Measurements from ENCODE around the gene UPF2. TPM values are rescaled to one million over a fixed set of nuclear protein-coding genes. Genes with fewer than 3 reads are reported as not detected.

UPF2 gene
- polyA plus RNA-seq, 6 donors from 2014 or later: 5.0 to 24.1 (median 15.9) TPM

GRCh38 chr10:11906714-11907113 is 135.9 kb downstream of the UPF2 start:
- Mint-ChIP-seq H3K36me3 (no peaks in the 10 kb centered on the region), H3K4me3 (no peak overlapping the region), H3K4me1 (peaks cover 0 to 5% (median 0%) of the 10 kb centered on the region in 3 donors), H3K9me3 (peaks cover 0 to 2% (median 0%) of the 10 kb centered on the region in 7 donors), H3K27me3 (peaks cover 0 to 13% (median 8%) of the 10 kb centered on the region in 3 donors), H3K27ac (peak overlapping the region in 1 of 6 donors; percentile 80)
- DNase-seq (no peak), ATAC-seq (ENCODE audit: low read depth in 2 of 2) (no peak)

DNA sequence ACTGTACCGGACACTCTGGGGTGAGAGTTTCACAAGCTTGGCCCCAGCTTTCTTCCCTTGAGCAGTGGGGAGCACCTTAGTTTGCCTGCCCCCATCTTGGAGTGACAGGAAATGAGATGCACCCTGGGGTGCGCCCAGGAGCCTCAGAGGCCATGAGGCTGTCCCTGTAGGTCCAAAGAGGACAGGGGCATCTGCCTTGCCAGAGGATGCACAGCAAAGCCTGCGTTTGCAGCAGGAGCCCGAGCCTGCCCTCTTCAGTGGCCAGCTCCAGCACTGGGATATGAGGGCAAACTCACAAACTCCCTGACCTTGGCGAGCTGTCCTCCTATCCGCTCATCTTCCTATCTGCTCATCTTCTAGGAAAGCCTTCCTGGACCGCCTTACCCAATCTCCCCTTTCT is 140.0 kb downstream of the UPF2 start:
- DNase-seq (no peak), ATAC-seq (ENCODE audit: low read depth in 2 of 2) (no peak)
- Mint-ChIP-seq H3K4me1 (no peaks in the 10 kb centered on the region), H3K9me3 (peaks cover 0 to 2% (median 0%) of the 10 kb centered on the region in 7 donors), H3K4me3 (peak overlapping the region in 1 of 8 donors; percentile 13), H3K27ac (no peak overlapping the region), H3K27me3 (peaks cover 0 to 11% (median 0%) of the 10 kb centered on the region in 3 donors), H3K36me3 (no peaks in the 10 kb centered on the region)

GRCh38 chr10:11901833-11902475 is 140.7 kb downstream of the UPF2 start:
- ATAC-seq (ENCODE audit: low read depth in 2 of 2): no peak
- H3K4me1 Mint-ChIP-seq: no peaks in the 10 kb centered on the region
- H3K4me3 Mint-ChIP-seq: peak overlapping the region in 1 of 8 donors; percentile 4
- peaks cover 0 to 2% (median 0%) of the 10 kb centered on the region in 7 donors for H3K9me3 Mint-ChIP-seq
- H3K27me3 Mint-ChIP-seq: peaks cover 0 to 11% (median 0%) of the 10 kb centered on the region in 3 donors
- H3K36me3 Mint-ChIP-seq: no peaks in the 10 kb centered on the region
- H3K27ac Mint-ChIP-seq: no peak overlapping the region
- no peak for DNase-seq

GRCh38 chr10:11901454-11901832 is 141.2 kb downstream of the UPF2 start:
- H3K27ac Mint-ChIP-seq: no peak overlapping the region

GRCh38 chr10:11901036-11901301 is 141.6 kb downstream of the UPF2 start:
- peaks cover 0 to 11% (median 0%) of the 10 kb centered on the region in 3 donors for H3K27me3 Mint-ChIP-seq
- H3K4me3 Mint-ChIP-seq: no peak overlapping the region
- no peak overlapping the region for H3K27ac Mint-ChIP-seq
- ATAC-seq (ENCODE audit: low read depth in 2 of 2): no peak
- no peak for DNase-seq
- H3K4me1 Mint-ChIP-seq: no peaks in the 10 kb centered on the region
- no peaks in the 10 kb centered on the region for H3K9me3 Mint-ChIP-seq
- H3K36me3 Mint-ChIP-seq: no peaks in the 10 kb centered on the region

More at GRCh38 chr10:11901454-11901832, 141.2 kb downstream of the UPF2 start:
- no peaks in the 10 kb centered on the region for H3K4me1 Mint-ChIP-seq
- no peak overlapping the region for H3K4me3 Mint-ChIP-seq
- ATAC-seq (ENCODE audit: low read depth in 2 of 2): no peak
- H3K27me3 Mint-ChIP-seq: peaks cover 0 to 11% (median 0%) of the 10 kb centered on the region in 3 donors
- DNase-seq: no peak
- no peaks in the 10 kb centered on the region for H3K9me3 Mint-ChIP-seq
- no peaks in the 10 kb centered on the region for H3K36me3 Mint-ChIP-seq

DNA sequence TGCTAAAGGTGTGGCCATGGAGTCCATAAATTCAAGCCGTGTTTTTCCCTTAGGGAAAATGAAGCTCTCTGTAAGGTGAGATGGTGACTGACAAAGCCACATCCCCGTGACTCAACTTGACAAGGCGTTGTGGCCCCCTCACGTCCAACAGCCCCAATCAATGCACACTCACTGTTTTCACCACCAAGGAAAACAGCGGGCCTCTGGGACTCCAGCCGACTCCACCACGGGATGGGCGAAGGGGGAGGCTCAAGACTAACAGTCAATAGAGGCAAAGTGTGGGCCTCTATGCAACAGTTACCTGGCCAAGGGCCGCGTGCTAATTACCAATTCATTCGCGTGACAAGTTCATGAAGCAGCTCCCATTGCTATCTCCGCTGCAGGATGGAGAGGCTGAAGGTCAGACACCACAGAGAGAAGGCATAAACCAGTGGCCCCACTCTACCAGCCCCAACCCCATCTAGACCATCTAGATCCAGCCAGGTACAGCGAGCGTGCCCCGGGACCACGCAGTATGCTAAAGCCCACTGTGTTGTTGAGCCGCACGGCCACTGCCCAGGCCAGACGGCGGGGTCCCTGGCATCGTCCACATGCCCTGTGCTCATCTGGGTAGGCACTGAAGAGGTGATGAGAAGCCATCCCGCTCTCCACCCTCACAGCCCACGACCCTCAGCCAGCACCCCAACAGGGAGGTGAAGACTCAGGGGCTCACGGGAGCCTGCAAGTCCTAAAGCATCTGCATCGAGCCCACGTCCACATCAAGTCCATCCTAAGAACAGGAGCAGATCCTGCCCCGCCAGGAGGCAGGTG is 143.3 kb downstream of the UPF2 start:
- Mint-ChIP-seq H3K4me1 (no peaks in the 10 kb centered on the region), H3K9me3 (no peaks in the 10 kb centered on the region), H3K36me3 (no peaks in the 10 kb centered on the region), H3K4me3 (no peak overlapping the region), H3K27ac (no peak overlapping the region), H3K27me3 (peaks cover 0 to 11% (median 0%) of the 10 kb centered on the region in 3 donors)
- DNase-seq: no peak
- ATAC-seq (ENCODE audit: low read depth in 2 of 2): no peak

DNA sequence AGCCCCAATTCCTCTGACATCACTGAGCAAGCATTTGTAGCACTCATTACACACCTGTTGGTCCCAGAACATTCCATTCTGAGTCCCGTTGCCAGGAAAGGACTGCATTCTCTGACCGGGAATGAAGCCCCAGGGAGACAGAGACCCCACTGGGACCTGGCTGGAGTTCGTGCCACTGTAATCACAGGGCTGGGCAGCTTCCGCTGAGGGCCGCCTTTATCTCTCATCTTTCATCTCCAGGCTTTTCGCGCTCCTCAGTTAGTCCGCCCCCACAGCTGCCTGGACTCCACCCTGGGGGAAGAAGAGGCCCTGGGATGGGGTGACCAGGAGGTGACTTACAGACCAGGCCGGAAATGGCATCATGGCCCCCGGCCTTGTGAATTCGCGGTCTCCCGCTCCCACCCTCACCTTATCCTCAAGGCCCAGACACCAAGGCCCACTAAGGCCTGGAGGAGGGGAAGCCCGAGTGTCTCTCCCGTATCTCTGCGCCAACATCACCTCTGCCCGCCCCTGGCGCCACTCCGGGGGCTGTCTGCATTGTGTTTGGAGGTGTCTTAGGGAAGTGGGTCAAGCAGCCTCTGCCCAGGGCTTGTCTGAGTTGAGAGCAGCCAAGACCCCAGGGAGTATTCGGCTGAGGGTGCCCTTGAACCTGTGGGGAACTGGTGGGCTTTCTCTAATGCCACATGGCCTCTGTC is 144.1 kb downstream of the UPF2 start:
- ATAC-seq (ENCODE audit: low read depth in 2 of 2) (no peak), DNase-seq (no peak)
- Mint-ChIP-seq H3K27me3 (peaks cover 0 to 11% (median 0%) of the 10 kb centered on the region in 3 donors), H3K4me3 (no peak overlapping the region), H3K9me3 (no peaks in the 10 kb centered on the region), H3K27ac (no peak overlapping the region), H3K4me1 (no peaks in the 10 kb centered on the region), H3K36me3 (no peaks in the 10 kb centered on the region)

- H3K9me3 Mint-ChIP-seq: no peaks in the 10 kb centered on the region
- peaks cover 0 to 11% (median 0%) of the 10 kb centered on the region in 3 donors for H3K27me3 Mint-ChIP-seq
- ATAC-seq (ENCODE audit: low read depth in 2 of 2) (no peak), DNase-seq (no peak)
- H3K4me3 Mint-ChIP-seq: no peak overlapping the region
- H3K27ac Mint-ChIP-seq: peak overlapping the region in 1 of 6 donors; percentile 25
- no peaks in the 10 kb centered on the region for H3K36me3 Mint-ChIP-seq
- no peaks in the 10 kb centered on the region for H3K4me1 Mint-ChIP-seq
These were observed 144.6 kb downstream of the UPF2 start for GRCh38 chr10:11898033-11898371.

GRCh38 chr10:11896549-11897200 is 145.9 kb downstream of the UPF2 start:
- H3K4me1 Mint-ChIP-seq: no peaks in the 10 kb centered on the region
- no peaks in the 10 kb centered on the region for H3K9me3 Mint-ChIP-seq
- H3K4me3 Mint-ChIP-seq: peak overlapping the region in 1 of 8 donors; percentile 52
- H3K27ac Mint-ChIP-seq: no peak overlapping the region
- peaks cover 0 to 5% (median 0%) of the 10 kb centered on the region in 3 donors for H3K27me3 Mint-ChIP-seq
- H3K36me3 Mint-ChIP-seq: no peaks in the 10 kb centered on the region
- DNase-seq: no peak
- ATAC-seq (ENCODE audit: low read depth in 2 of 2): no peak

DNA sequence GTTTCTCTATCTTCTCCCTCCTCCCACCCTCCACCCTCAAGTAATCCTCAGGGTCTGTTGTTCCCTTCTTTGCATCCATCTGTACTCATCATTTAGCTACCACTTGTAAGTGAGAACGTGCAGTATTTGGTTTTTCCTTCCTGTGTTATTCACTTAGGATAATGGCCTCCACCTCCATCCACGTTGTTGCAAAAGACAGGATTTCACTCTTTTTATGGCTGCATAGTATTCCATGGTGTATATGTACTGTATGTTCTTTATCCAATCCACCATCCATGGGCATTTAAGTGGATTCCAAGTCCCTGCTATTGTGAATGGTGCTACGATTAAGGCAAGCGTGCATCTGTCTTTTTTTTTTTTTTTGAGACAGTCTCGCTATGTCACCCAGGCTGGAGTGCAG is 147.0 kb downstream of the UPF2 start:
- Mint-ChIP-seq H3K27me3 (peaks cover 0 to under 1% (median 0%) of the 10 kb centered on the region in 3 donors), H3K4me3 (no peak overlapping the region), H3K9me3 (no peaks in the 10 kb centered on the region), H3K4me1 (no peaks in the 10 kb centered on the region), H3K36me3 (no peaks in the 10 kb centered on the region), H3K27ac (no peak overlapping the region)
- ATAC-seq (ENCODE audit: low read depth in 2 of 2) (no peak), DNase-seq (no peak)

DNA sequence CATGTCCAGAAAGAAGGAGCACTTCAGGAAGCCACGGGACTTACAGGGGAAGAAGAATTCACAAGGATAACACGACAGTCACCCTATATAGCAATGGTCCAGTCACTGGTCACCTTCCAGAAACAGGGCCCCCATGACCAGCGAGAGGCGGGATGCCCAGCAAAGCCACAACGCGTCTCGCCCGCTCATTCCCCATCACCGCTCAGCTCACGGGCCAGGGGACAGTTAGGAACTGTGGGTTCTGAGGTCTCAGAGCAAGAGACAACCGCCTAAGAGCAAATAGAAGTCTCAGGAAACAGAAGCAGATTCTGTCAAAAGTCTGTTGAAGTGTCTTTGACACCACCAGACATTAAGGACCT is 147.5 kb downstream of the UPF2 start:
- no peaks in the 10 kb centered on the region for H3K4me1 Mint-ChIP-seq
- H3K36me3 Mint-ChIP-seq: no peaks in the 10 kb centered on the region
- ATAC-seq (ENCODE audit: low read depth in 2 of 2) (no peak), DNase-seq (no peak)
- H3K27ac Mint-ChIP-seq: no peak overlapping the region
- H3K9me3 Mint-ChIP-seq: no peaks in the 10 kb centered on the region
- H3K4me3 Mint-ChIP-seq: no peak overlapping the region
- no peaks in the 10 kb centered on the region for H3K27me3 Mint-ChIP-seq

DNA sequence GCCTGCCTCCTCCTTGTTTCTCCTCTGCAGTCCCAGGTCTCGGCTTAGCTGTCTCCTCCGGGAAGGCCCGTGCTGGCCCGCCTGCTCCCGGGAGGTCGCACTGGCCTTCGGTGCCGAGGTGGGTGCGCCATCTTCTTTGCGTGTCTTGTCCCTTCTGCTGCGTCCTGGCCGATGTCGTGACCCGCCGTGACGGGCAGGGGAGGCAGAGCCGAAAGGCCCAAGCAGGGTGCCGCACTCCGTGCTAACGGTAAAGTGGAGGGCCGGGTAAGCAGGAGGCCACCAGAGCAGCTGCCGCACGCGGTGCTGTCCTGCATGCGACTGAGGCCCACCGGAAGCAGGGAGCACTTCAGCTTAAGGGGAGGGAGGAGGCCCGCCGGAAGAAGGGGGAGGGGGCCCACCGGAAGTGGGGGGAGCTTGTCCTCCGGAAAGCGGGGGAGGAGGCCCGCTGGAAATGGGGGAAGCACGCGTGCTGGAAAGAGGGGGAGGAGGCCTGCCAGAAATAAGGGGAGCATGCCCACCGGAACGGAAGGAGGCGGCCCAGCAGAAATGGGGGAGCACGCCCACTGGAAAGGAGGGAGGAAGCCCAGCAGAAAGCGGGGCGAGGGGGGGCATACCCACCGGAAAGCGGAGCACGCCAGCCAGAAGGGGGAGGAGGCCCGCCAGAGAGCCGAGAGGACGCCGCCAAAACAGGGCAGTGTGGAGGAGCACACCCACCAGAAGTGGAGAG is 148.1 kb downstream of the UPF2 start:
- ATAC-seq (ENCODE audit: low read depth in 2 of 2): no peak

DNA sequence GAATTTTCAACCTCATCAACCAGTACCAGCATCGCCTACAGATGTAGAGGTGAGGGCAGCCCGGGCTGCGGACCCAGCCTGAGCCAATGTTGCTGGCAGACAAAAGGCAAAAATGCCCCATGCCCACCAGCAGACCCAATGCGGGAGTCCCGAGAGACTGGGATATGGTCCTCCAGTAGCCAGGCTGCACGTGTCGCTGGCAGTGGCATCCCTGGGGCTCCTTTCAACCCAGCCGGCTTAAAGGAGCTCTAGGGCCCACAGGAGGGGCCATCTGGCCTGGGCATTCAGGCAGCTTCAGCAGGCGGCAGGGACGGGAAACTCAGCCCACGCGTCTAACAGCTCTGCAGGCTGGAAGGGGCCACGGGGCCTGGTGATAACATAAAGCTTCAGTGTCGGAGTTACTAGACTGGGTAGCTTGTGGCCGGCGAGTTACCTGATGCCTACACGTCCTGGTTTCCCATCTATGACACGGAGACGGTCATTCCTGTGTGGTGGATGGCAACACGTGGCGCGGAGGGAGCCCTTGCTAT is 148.8 kb downstream of the UPF2 start:
- H3K36me3 Mint-ChIP-seq: no peaks in the 10 kb centered on the region
- H3K4me3 Mint-ChIP-seq: no peak overlapping the region
- no peaks in the 10 kb centered on the region for H3K27me3 Mint-ChIP-seq
- no peaks in the 10 kb centered on the region for H3K9me3 Mint-ChIP-seq
- ATAC-seq (ENCODE audit: low read depth in 2 of 2) (no peak), DNase-seq (no peak)
- H3K27ac Mint-ChIP-seq: no peak overlapping the region
- no peaks in the 10 kb centered on the region for H3K4me1 Mint-ChIP-seq

More for the DNA sequence above, 148.1 kb downstream of the UPF2 start:
- Mint-ChIP-seq H3K4me3 (no peak overlapping the region), H3K27me3 (no peaks in the 10 kb centered on the region), H3K4me1 (no peaks in the 10 kb centered on the region), H3K36me3 (no peaks in the 10 kb centered on the region), H3K9me3 (no peaks in the 10 kb centered on the region), H3K27ac (no peak overlapping the region)
- DNase-seq: no peak
